GM19468 (cell line): ENCODE data around the gene LIMS3.
A peak's percentile ranks its signal among the peaks of the same experiment; 100 is the strongest.
"Not testable (repeated sequence)": the region's sequence is repeated elsewhere in the genome, so short reads cannot be mapped to it uniquely, and the experiment has no call there.

Experiments used
- ATAC-seq: cut with Tn5 transposase; IDR thresholded peaks from one replicate; pipeline ENCODE4 v1.9.1; 2021; ENCODE audit warnings: mild to moderate bottlenecking, moderate library complexity, moderate number of reproducible peaks; ENCODE audit not compliant: unreplicated experiment; ENCODE audit errors: extremely low read depth

LIMS3 gene

GRCh38 chr2:109898462-109899336, at the start of gene LIMS3:
TSS of gene LIMS3 (plus strand) at chr2:109898688. CDS start at chr2:109898729, 41 bp downstream.
- not testable (repeated sequence) for ATAC-seq

- peak; percentile 67 for ATAC-seq
These were observed 27.2 kb upstream of the LIMS3 start for GRCh38 chr2:109871129-109871751.

DNA sequence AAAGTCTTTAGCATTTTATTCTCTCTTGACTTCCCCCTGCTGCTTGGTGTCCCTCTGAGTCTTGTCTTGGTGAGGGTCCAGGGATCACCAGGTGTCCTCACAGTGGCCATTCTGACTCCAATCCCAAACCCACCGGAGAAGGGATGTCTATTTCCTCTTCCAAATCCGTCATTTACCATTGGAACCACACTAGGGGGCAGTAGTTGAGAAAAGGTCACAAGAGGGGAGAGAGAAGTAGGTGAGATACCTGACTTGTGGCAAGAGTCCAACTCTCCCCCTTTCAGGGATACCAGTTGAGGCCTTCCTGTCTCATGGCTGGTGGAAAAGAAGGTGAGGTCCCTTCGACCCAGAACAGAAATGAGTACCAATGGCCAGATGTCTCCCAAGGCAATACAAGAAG, 21.9 kb upstream of the LIMS3 start:
- not testable (repeated sequence) for ATAC-seq

DNA sequence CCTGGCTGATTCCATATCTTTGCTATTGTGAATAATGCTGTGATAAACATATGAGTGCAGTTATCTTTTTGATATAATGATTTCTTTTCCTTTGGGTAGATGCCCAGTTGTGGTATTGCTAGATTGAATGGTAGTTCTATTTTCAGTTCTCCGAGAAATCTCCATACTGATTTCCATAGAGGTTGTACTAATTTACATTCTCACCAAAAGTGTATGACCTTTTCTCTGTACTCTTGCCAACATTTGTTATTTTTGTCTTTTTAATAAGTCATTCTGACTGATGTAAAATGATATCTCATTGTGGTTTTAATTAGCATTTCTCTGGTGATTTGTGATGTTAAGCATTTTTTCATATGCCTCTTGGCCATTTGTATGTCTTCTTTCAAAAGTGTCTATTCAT, 16.4 kb upstream of the LIMS3 start:
- ATAC-seq, result not testable (repeated sequence)

GRCh38 chr2:109888414-109888813, 10.1 kb upstream of the LIMS3 start:
- not testable (repeated sequence) for ATAC-seq

- not testable (repeated sequence) for ATAC-seq
These were observed 8.6 kb upstream of the LIMS3 start for GRCh38 chr2:109889909-109890308.

DNA sequence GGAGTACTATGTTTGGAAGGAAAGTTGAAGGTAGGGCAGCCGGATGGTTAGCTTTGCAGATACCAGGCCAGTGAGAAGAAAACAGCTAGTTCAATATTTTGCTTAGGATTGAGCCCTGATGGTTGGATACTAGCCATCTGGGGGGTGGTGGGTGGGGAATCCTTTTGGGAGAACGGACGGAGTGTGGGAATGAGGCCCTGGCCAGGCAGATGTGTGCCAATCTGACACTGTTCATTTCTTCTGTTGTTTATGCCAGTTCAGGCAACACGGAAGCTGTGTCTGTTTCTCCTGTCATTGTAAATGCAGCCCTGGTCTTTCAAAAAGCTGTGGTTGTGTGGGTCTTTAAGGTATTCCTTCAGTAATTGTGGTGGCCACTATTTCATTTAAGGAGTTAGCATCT, 7.5 kb upstream of the LIMS3 start:
- not testable (repeated sequence) for ATAC-seq

GRCh38 chr2:109893736-109894135, 4.8 kb upstream of the LIMS3 start:
- ATAC-seq, result not testable (repeated sequence)

DNA sequence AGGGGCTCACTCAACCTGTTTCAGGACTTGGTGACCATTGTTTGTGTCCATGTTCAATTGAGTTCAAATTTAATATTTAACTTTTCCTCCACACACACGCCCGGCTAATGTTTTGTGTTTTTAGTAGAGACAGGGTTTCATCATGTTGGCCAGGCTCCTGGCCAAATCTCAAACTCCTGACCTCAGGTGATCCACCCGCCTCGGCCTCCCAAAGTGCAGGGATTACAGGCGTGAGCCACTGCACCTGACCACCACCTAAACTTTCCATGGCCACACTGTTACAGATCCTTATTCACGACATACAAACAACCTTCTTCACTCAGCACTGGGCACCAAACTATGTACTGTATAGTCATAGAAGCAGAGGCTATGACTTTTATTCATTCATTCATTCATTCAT, 4.3 kb upstream of the LIMS3 start:
- ATAC-seq, result not testable (repeated sequence)

GRCh38 chr2:109895090-109895869, 3.2 kb upstream of the LIMS3 start:
- ATAC-seq, result not testable (repeated sequence)

DNA sequence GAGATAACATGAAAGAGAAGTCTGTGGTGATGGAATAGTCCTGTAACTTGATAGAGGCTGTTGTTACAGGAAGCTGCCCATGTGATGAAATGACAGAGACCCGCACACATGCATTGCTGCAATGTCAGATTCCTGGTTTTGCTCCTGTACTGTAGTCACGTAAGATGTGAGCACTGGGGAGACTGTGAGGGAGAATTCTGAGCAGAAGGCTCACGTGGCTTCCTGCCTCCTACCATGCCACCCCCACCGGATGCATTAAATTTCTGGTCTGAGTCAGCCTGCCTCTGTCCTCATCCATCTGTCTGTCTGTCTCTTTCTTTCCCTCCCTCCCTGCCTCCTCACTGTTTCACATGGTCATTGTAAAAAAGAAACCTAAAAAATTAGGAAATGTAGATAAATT, 2.3 kb upstream of the LIMS3 start:
- ATAC-seq, result peak; percentile 66

DNA sequence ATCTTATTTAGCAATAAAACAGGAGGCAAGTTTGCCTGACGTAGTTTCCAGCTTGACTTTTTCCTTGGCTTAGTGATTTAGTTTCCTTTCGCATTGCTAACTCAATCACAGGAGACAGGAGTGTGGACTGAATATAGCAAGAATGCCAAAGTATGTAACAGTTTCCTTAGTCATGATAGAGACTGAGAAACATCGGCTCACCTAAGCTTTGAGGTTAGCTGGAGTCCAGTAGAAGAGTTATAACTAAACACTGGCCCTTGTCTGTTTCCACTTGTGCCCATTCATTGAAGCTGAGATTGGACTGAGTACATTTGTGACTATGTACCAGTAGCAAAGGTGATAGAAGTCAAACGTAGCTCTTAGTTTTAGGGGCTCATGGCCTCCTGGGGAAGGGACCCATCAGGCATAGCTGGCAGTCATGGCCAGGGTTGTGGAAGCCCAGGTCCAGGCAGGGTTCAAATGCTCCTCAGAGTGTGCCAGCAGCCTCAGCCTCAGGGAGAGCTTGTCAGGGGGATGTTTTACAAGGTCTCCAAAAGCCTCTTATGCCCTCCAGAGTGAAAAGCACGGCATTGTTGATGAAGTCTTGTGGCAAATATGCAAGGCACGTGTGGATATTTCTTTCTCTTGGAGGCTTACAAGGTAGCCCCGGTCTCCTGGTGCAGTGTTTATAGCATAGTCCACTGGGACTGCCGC, 573 bp upstream of the LIMS3 start:
- not testable (repeated sequence) for ATAC-seq

- ATAC-seq, result peak; percentile 20
These were observed 7.3 kb downstream of the LIMS3 start for GRCh38 chr2:109905796-109906195.

- not testable (repeated sequence) for ATAC-seq
These were observed 10.1 kb downstream of the LIMS3 start for GRCh38 chr2:109908626-109909025.

DNA sequence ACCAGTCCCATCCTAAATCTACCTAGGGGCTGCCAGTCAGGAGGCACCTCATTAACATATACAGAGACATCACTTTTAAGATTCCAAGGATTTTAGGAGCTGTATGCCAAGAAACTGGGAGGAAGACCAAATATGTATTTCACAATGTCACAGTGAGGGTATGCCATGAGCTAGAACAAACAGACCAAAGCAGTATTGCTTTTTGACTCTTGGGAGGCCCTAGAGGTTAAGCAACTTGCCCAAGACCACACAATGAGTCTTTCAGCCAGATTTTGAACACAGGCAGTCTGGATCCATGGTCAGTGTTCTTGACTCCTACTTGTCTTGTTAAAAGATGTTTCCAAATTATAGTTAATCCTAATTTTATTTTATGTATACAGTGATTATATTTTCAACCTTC, 12.3 kb downstream of the LIMS3 start:
- not testable (repeated sequence) for ATAC-seq

- ATAC-seq, result not testable (repeated sequence)
These were observed 15.4 kb downstream of the LIMS3 start for GRCh38 chr2:109913911-109914310.

DNA sequence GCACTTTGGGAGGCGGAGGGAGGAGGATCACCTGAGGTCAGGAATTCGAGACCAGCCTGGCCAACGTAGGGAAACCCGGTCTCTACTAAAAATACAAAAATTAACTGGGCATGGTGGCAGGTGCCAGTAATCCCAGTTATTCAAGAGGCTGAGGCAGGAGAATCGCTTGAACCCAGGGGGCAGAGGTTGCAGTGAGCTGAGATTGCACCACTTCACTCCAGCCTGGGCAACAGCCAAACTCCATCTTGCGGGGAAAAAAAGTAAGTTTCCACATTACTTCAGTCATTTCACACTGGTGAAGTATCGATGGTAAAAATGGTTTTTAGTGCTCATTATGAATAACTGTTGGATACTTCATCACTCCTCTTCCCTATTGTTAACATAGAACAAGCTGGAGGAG, 16.1 kb downstream of the LIMS3 start:
- not testable (repeated sequence) for ATAC-seq

- ATAC-seq, result not testable (repeated sequence)
These were observed 17.3 kb downstream of the LIMS3 start for GRCh38 chr2:109915830-109916229.

DNA sequence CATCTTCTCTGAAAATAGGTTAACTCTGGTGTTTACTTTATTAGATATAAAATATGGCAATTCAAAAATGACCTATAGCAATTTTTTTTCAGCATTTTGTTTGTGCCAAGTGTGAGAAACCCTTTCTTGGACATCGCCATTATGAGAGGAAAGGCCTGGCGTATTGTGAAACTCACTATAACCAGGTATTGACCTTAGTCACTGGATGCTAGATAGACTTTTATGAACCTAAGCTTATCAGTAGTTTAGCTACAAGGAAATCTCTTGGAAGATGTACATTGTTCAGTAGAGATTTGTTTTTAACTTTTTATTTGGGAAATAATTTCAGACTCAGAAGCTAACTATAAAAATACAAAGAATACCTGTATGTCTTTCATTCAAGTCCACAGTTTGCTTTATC, 21.7 kb downstream of the LIMS3 start:
- not testable (repeated sequence) for ATAC-seq
